ENCODE results near the gene STH. TPM values are rescaled to one million over a fixed set of nuclear protein-coding genes. Genes with fewer than 3 reads are reported as not detected.

The STH gene
- total RNA-seq, 1 experiment from 2014 or later = not detected

DNA sequence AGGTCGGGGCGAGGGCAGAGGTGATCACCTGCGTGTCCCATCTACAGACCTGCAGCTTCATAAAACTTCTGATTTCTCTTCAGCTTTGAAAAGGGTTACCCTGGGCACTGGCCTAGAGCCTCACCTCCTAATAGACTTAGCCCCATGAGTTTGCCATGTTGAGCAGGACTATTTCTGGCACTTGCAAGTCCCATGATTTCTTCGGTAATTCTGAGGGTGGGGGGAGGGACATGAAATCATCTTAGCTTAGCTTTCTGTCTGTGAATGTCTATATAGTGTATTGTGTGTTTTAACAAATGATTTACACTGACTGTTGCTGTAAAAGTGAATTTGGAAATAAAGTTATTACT lies 28.9 kb downstream of the STH start:
- Histone ChIP-seq H3K27me3 (ENCODE audit: control insufficient read depth, insufficient read depth, low read length) (no peaks in the 10 kb centered on the region), H3K27ac (ENCODE audit: low read length) (no peak overlapping the region), H3K9me3 (ENCODE audit: control insufficient read depth, insufficient read depth, low read depth, low read length) (no peaks in the 10 kb centered on the region), H3K4me1 (ENCODE audit: control insufficient read depth, insufficient read depth, low read length) (no peaks in the 10 kb centered on the region), H3K4me3 (ENCODE audit: low read depth in 2 of 2, low read length in 2 of 2) (no peak overlapping the region), H3K36me3 (ENCODE audit: control insufficient read depth, insufficient read depth, low read length) (no peaks in the 10 kb centered on the region; the same call in none of the 2 replicates)
- ATAC-seq (no peak), DNase-seq (ENCODE audit: low read depth, low spot score) (no peak)
- no TSS peak for BruUV-seq (replicated peaks)
- ChIA-PET POLR2A (no interaction called here), CTCF (no interaction called here)
- TF ChIP-seq SIN3A (IDR thresholded peaks at IDR 0.05; ENCODE audit: borderline replicate concordance, insufficient read depth, low read depth, low read length) (no peak), POLR2AphosphoS5 (IDR thresholded peaks at IDR 0.05; ENCODE audit: low read depth, low read length) (no peak), TCF7L2 (IDR thresholded peaks at IDR 0.05; ENCODE audit: low read depth, low read length) (no peak)
- TF ChIP-seq, protein P1, sequence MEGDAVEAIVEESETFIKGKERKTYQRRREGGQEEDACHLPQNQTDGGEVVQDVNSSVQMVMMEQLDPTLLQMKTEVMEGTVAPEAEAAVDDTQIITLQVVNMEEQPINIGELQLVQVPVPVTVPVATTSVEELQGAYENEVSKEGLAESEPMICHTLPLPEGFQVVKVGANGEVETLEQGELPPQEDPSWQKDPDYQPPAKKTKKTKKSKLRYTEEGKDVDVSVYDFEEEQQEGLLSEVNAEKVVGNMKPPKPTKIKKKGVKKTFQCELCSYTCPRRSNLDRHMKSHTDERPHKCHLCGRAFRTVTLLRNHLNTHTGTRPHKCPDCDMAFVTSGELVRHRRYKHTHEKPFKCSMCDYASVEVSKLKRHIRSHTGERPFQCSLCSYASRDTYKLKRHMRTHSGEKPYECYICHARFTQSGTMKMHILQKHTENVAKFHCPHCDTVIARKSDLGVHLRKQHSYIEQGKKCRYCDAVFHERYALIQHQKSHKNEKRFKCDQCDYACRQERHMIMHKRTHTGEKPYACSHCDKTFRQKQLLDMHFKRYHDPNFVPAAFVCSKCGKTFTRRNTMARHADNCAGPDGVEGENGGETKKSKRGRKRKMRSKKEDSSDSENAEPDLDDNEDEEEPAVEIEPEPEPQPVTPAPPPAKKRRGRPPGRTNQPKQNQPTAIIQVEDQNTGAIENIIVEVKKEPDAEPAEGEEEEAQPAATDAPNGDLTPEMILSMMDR (IDR thresholded peaks at IDR 0.05) = no peak
- TF ChIP-seq, protein P2, sequence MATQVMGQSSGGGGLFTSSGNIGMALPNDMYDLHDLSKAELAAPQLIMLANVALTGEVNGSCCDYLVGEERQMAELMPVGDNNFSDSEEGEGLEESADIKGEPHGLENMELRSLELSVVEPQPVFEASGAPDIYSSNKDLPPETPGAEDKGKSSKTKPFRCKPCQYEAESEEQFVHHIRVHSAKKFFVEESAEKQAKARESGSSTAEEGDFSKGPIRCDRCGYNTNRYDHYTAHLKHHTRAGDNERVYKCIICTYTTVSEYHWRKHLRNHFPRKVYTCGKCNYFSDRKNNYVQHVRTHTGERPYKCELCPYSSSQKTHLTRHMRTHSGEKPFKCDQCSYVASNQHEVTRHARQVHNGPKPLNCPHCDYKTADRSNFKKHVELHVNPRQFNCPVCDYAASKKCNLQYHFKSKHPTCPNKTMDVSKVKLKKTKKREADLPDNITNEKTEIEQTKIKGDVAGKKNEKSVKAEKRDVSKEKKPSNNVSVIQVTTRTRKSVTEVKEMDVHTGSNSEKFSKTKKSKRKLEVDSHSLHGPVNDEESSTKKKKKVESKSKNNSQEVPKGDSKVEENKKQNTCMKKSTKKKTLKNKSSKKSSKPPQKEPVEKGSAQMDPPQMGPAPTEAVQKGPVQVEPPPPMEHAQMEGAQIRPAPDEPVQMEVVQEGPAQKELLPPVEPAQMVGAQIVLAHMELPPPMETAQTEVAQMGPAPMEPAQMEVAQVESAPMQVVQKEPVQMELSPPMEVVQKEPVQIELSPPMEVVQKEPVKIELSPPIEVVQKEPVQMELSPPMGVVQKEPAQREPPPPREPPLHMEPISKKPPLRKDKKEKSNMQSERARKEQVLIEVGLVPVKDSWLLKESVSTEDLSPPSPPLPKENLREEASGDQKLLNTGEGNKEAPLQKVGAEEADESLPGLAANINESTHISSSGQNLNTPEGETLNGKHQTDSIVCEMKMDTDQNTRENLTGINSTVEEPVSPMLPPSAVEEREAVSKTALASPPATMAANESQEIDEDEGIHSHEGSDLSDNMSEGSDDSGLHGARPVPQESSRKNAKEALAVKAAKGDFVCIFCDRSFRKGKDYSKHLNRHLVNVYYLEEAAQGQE (IDR thresholded peaks at IDR 0.05; ENCODE audit: insufficient read depth in 1 of 2, low read depth in 2 of 2, low read length in 1 of 2) = no peak
- in situ Hi-C loops (cut with HindIII; ENCODE audit: low pct_unique_long_range_greater_than_20kb, low sequenced_read_pairs) = no loop called here
- intact Hi-C loops (cut with micrococcal nuclease; ENCODE audit: unreplicated experiment) = no loop called here

DNA sequence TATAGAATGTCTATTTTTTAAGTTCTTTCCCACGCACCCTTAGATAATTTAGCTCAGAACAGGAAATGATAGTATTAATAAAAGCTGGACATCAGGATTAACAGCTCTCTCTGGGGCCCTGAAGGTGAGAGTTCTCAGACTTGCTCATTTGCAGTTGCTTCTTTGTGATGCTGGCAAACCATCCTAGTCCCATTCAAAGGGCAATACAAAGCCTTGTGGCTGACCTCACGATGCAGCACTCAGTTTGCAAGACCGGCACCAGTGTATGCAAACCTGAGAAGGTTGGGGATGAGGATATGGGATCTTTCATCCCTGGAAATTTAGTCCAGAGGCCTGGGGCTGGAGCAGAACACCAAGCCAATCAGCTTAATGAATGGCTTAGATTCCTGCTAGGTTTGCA lies 29.3 kb downstream of the STH start:
- ATAC-seq = no peak
- Histone ChIP-seq H3K9me3 (ENCODE audit: control insufficient read depth, insufficient read depth, low read depth, low read length) (no peaks in the 10 kb centered on the region), H3K27ac (ENCODE audit: low read length) (no peak overlapping the region), H3K36me3 (ENCODE audit: control insufficient read depth, insufficient read depth, low read length) (no peaks in the 10 kb centered on the region; the same call in none of the 2 replicates), H3K4me3 (ENCODE audit: low read depth in 2 of 2, low read length in 2 of 2) (no peak overlapping the region), H3K4me1 (ENCODE audit: control insufficient read depth, insufficient read depth, low read length) (no peaks in the 10 kb centered on the region), H3K27me3 (ENCODE audit: control insufficient read depth, insufficient read depth, low read length) (no peaks in the 10 kb centered on the region)
- intact Hi-C loops (cut with micrococcal nuclease; ENCODE audit: unreplicated experiment) (no loop called here), in situ Hi-C loops (cut with HindIII; ENCODE audit: low pct_unique_long_range_greater_than_20kb, low sequenced_read_pairs) (no loop called here)
- POLR2A ChIA-PET = no interaction called here
- DNase-seq (ENCODE audit: low read depth, low spot score) = no peak
- CTCF ChIA-PET = interaction anchor here (0.6 kb wide), 1 partner anchor 158 kb away, joined by 3 read pairs; no protein-coding TSS in a partner anchor
- TF ChIP-seq SIN3A (IDR thresholded peaks at IDR 0.05; ENCODE audit: borderline replicate concordance, insufficient read depth, low read depth, low read length) (no peak), TCF7L2 (IDR thresholded peaks at IDR 0.05; ENCODE audit: low read depth, low read length) (no peak), POLR2AphosphoS5 (IDR thresholded peaks at IDR 0.05; ENCODE audit: low read depth, low read length) (no peak)
- TF ChIP-seq, protein P1 (IDR thresholded peaks at IDR 0.05) = no peak
- TF ChIP-seq, protein P2 (IDR thresholded peaks at IDR 0.05; ENCODE audit: insufficient read depth in 1 of 2, low read depth in 2 of 2, low read length in 1 of 2) = no peak
- no TSS peak for BruUV-seq (replicated peaks)
